Measurements from ENCODE around the gene SND1. TPM values are rescaled to one million over a fixed set of nuclear protein-coding genes. Genes with fewer than 3 reads are reported as not detected.

SND1 gene
- total and polyA plus RNA-seq, 2 donors (not counting 1 experiment from before 2014, with no cell fraction given) = 44.4 to 165 TPM

GRCh38 chr7:127978421-127978820 lies 326.4 kb downstream of the SND1 start:
- Histone ChIP-seq H2AFZ (ENCODE audit: insufficient read depth, low read depth, low read length, poor library complexity, severe bottlenecking) (no peak overlapping the region), H3K9ac (ENCODE audit: low read length) (no peak overlapping the region), H3K4me2 (replicated peaks; ENCODE audit: low read depth, low read length, poor library complexity, severe bottlenecking) (no peak overlapping the region), H3K9me3 (ENCODE audit: control extremely low read depth in 1 of 3, control insufficient read depth in 2 of 3, insufficient read depth in 1 of 3, low read length in 2 of 3) (peaks cover 2 to 25% (median 15%) of the 10 kb centered on the region in 3 donors), H3K27me3 (replicated peaks in 1 of 4; ENCODE audit: control extremely low read depth in 1 of 4, control insufficient read depth in 3 of 4, insufficient read depth in 4 of 4, low read length in 3 of 4) (no peaks in the 10 kb centered on the region), H4K20me1 (ENCODE audit: control insufficient read depth, insufficient read depth, low read length, poor library complexity, severe bottlenecking) (peaks cover 12% of the 10 kb centered on the region), H3K4me3 (ENCODE audit: control extremely low read depth in 1 of 5, extremely low read depth in 1 of 5, insufficient read depth in 1 of 5, low read depth in 2 of 5, low read length in 4 of 5) (no peak overlapping the region), H3K36me3 (replicated peaks in 1 of 2; ENCODE audit: control extremely low read depth in 1 of 2, control insufficient read depth in 1 of 2, extremely low read depth in 1 of 2, insufficient read depth in 2 of 2, low read length in 1 of 2) (peaks cover 10 to 22% of the 10 kb centered on the region in 2 experiments), H3K27ac (ENCODE audit: low read length in 2 of 2) (no peak overlapping the region), H3K4me1 (ENCODE audit: control insufficient read depth in 2 of 2, insufficient read depth in 2 of 2, low read length in 2 of 2) (peaks cover 0 to 4% of the 10 kb centered on the region in 2 donors), H3K79me2 (ENCODE audit: control insufficient read depth, insufficient read depth, low read length) (peaks cover 6% of the 10 kb centered on the region)
- ChIA-PET POLR2A (no interaction called here), CTCF (no interaction called here)
- H3K4me1 Mint-ChIP-seq = peaks cover 14% of the 10 kb centered on the region
- no peak overlapping the region for H3K4me3 Mint-ChIP-seq
- no peak for DNase-seq
- intact Hi-C loops (cut with micrococcal nuclease) = no loop called here
- no peaks in the 10 kb centered on the region for H3K27me3 Mint-ChIP-seq
- 100% methylated on average over 1 of the region's 4 CpGs for WGBS (ENCODE audit: insufficient coverage)
- H3K9me3 Mint-ChIP-seq (ENCODE audit: insufficient read depth) = peaks cover 15% of the 10 kb centered on the region
- no peak for ATAC-seq (ENCODE audit: low read depth)
- H3K27ac Mint-ChIP-seq = no peak overlapping the region
- TF ChIP-seq CTCF (IDR thresholded peaks at IDR 0.05) (no peak), EZH2 (IDR thresholded peaks at IDR 0.05; ENCODE audit: borderline replicate concordance, insufficient read depth, low read depth, low read length, poor library complexity, severe bottlenecking) (no peak)

- intact Hi-C loops (cut with micrococcal nuclease) = no loop called here
- Histone ChIP-seq H3K9ac (ENCODE audit: low read length) (no peak overlapping the region), H3K9me3 (ENCODE audit: control extremely low read depth in 1 of 3, control insufficient read depth in 2 of 3, insufficient read depth in 1 of 3, low read length in 2 of 3) (peaks cover 2 to 25% (median 15%) of the 10 kb centered on the region in 3 donors), H3K4me2 (replicated peaks; ENCODE audit: low read depth, low read length, poor library complexity, severe bottlenecking) (no peak overlapping the region), H4K20me1 (ENCODE audit: control insufficient read depth, insufficient read depth, low read length, poor library complexity, severe bottlenecking) (peaks cover 4% of the 10 kb centered on the region), H3K27ac (ENCODE audit: low read length in 2 of 2) (no peak overlapping the region), H3K27me3 (replicated peaks in 1 of 4; ENCODE audit: control extremely low read depth in 1 of 4, control insufficient read depth in 3 of 4, insufficient read depth in 4 of 4, low read length in 3 of 4) (no peaks in the 10 kb centered on the region), H3K79me2 (ENCODE audit: control insufficient read depth, insufficient read depth, low read length) (peaks cover 6% of the 10 kb centered on the region), H3K36me3 (replicated peaks in 1 of 2; ENCODE audit: control extremely low read depth in 1 of 2, control insufficient read depth in 1 of 2, extremely low read depth in 1 of 2, insufficient read depth in 2 of 2, low read length in 1 of 2) (peaks cover 7 to 22% of the 10 kb centered on the region in 2 experiments), H3K4me1 (ENCODE audit: control insufficient read depth in 2 of 2, insufficient read depth in 2 of 2, low read length in 2 of 2) (peaks cover 0 to 4% of the 10 kb centered on the region in 2 donors), H2AFZ (ENCODE audit: insufficient read depth, low read depth, low read length, poor library complexity, severe bottlenecking) (no peak overlapping the region), H3K4me3 (ENCODE audit: control extremely low read depth in 1 of 5, extremely low read depth in 1 of 5, insufficient read depth in 1 of 5, low read depth in 2 of 5, low read length in 4 of 5) (no peak overlapping the region)
- Mint-ChIP-seq H3K27ac (peak overlapping the region; percentile 51), H3K4me1 (peaks cover 14% of the 10 kb centered on the region), H3K27me3 (no peaks in the 10 kb centered on the region), H3K4me3 (no peak overlapping the region), H3K9me3 (ENCODE audit: insufficient read depth) (peaks cover 15% of the 10 kb centered on the region)
- DNase-seq = no peak
- TF ChIP-seq EZH2 (IDR thresholded peaks at IDR 0.05; ENCODE audit: borderline replicate concordance, insufficient read depth, low read depth, low read length, poor library complexity, severe bottlenecking) (no peak), CTCF (IDR thresholded peaks at IDR 0.05) (no peak)
- CTCF ChIA-PET = interaction anchor here (1.5 kb wide), 1 partner anchor 230 kb away, joined by 3 read pairs; no protein-coding TSS in a partner anchor
- POLR2A ChIA-PET = no interaction called here
- ATAC-seq (ENCODE audit: low read depth) = no peak
- WGBS (ENCODE audit: insufficient coverage) = 98% methylated on average over 8 of the region's 9 CpGs
Measured at GRCh38 chr7:127979113-127979727, 327.2 kb downstream of the SND1 start.

Data from B cell (primary cell).